PC-9 (cell line): ENCODE results near the gene C19orf38. TPM values are rescaled to one million over a fixed set of nuclear protein-coding genes. Genes with fewer than 3 reads are reported as not detected.
"Not testable (repeated sequence)": the region's sequence is repeated elsewhere in the genome, so short reads cannot be mapped to it uniquely, and the experiment has no call there.

Experiments
- BruUV-seq: library from RNA; stranded (reverse); fragments of 400-500 nt; replicated peaks from 2 replicates; lab custom pipeline; 2021; lab: Mats Ljungman, UMichigan
- CTCF ChIA-PET: fragments of 300-600 bp; sonication (Branson Sonifier 250); formaldehyde crosslinking; loops from one replicate; lab custom pipeline; 2022; ENCODE audit warnings: antibody characterized with exemption; lab: Charles Lee
- POLR2A ChIA-PET: fragments of 300-600 bp; sonication (Branson Sonifier 250); formaldehyde crosslinking; loops from one replicate; lab custom pipeline; 2022; ENCODE audit warnings: antibody characterized with exemption; ENCODE audit not compliant: unreplicated experiment; lab: Charles Lee
- DNase-seq, 2 experiments: peaks; one replicate each; pipeline versions ENCODE4 v3.0.0 to v3.0.0-alpha.2; 2015 to 2022; ENCODE audit warnings: mixed read lengths in 1 of 2
- H2AFZ ChIP-seq: fragments of 200-600 bp; sonication (generic); 2 replicates; pipeline ENCODE4 v1.8.1; 2017; ENCODE audit warnings: antibody characterized with exemption
- H3F3A ChIP-seq: fragments of 200-600 bp; sonication (generic); 2 replicates; pipeline ENCODE4 v1.8.1; 2017; ENCODE audit warnings: antibody characterized with exemption, mild to moderate bottlenecking, low read depth; ENCODE audit not compliant: insufficient read depth
- H3K27ac ChIP-seq: fragments of 200-600 bp; sonication (generic); 2 replicates; pipeline ENCODE4 v1.6.1; 2016; ENCODE audit warnings: mixed run types
- H3K27me3 ChIP-seq: fragments of 200-600 bp; sonication (generic); 2 replicates; pipeline ENCODE4 v1.6.1; 2016; ENCODE audit warnings: low read depth, mixed run types; ENCODE audit not compliant: insufficient read depth
- H3K36me3 ChIP-seq: fragments of 200-600 bp; sonication (generic); 2 replicates; pipeline ENCODE4 v1.6.1; 2016; ENCODE audit warnings: low read depth, mixed run types
- H3K4me1 ChIP-seq: fragments of 200-600 bp; sonication (generic); replicated peaks from 2 replicates; pipeline ENCODE4 v1.6.1; 2016; ENCODE audit warnings: mixed run types; ENCODE audit not compliant: insufficient read depth
- H3K4me2 ChIP-seq: fragments of 200-600 bp; sonication (generic); 2 replicates; pipeline ENCODE4 v1.6.1; 2017; ENCODE audit warnings: mixed run types
- H3K4me3 ChIP-seq: fragments of 200-600 bp; sonication (generic); 2 replicates; pipeline ENCODE4 v1.6.1; 2016; ENCODE audit warnings: mixed run types
- H3K79me2 ChIP-seq: fragments of 200-600 bp; sonication (generic); 2 replicates; pipeline ENCODE4 v1.6.1; 2017; ENCODE audit warnings: low read depth, mixed run types
- H3K9me2 ChIP-seq: fragments of 200-600 bp; sonication (generic); 2 replicates; pipeline ENCODE4 v1.8.1; 2017; ENCODE audit warnings: mild to moderate bottlenecking; ENCODE audit not compliant: insufficient read depth
- H3K9me3 ChIP-seq: fragments of 200-600 bp; sonication (generic); 2 replicates; pipeline ENCODE4 v1.8.1; 2016; ENCODE audit warnings: low read depth; ENCODE audit not compliant: insufficient read depth
- H4K20me1 ChIP-seq: fragments of 200-600 bp; sonication (generic); 2 replicates; pipeline ENCODE4 v1.8.1; 2017; ENCODE audit not compliant: insufficient read depth
- EZH2 ChIP-seq: fragments of 200-600 bp; sonication (generic); IDR thresholded peaks from 2 replicates; pipeline ENCODE4 v1.8.0; 2017; ENCODE audit warnings: antibody characterized with exemption, low read depth
- intact Hi-C: fragments of 100-400 bp; cut with micrococcal nuclease; formaldehyde crosslinking; loops from one replicate; pipeline ENCODE4 v1.10.0; 2022; ENCODE audit not compliant: unreplicated experiment
- total RNA-seq: library from RNA; stranded (reverse); gene quantifications from 2 replicates; pipeline ENCODE4 v1.2.3, GENCODE V29; 2021
- TF ChIP-seq, protein P1 (sequence below): fragments of 200-600 bp; sonication (generic); conservative IDR thresholded peaks from 2 replicates; pipeline ENCODE4 v1.6.1; 2017; ENCODE audit warnings: mixed run types, antibody characterized with exemption, mild to moderate bottlenecking, moderate library complexity

The C19orf38 gene
- total RNA-seq, 1 experiment from 2014 or later = 0.59 TPM

DNA sequence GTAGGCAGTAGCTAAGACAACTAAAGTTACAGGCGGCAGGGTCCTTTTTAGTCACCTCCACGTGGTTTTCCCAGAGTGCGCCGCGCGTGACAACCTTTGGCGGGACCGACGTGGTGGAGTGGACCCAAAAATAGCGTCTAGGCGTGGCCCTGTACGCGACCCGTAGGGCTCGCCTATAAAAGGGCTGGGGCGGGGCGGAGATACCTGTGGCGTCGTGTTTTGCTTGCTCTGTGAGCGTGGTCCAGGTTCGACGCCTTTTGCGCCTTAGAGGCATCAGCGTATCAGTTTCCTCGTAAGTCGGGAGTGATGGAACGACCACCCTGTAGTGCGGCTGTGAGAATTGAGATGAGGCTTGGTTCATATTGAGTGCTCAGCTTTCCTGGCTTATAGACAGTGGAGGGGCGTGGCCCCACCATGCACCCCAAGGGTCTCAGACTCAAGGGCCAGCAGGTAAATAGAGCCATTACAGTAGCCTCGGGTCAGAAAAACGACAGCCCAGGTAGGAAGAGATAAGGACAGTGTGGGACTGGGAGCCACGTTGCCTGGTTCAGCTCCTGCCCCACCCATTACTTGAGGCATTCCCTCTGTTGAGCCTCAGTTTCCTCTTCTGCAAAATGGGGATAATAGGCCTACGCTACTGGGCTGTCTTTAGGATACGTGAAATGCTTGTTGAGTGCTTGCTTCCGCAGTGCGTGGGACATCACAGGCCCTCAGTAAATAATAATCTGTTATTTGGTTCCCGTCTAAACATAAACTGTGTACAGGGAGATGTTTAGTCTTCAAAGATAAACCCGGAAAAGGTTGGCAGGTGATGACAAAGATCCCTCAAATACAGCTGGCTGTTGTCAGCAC is 11.5 kb upstream of the C19orf38 start:
- H3K4me3 ChIP-seq = peak overlapping the region; percentile 62
- no peak for DNase-seq
- peak overlapping the region; percentile 71 for H3K4me2 ChIP-seq
- H4K20me1 ChIP-seq = no peaks in the 10 kb centered on the region
- intact Hi-C loops = loop anchor here (1.0 kb wide), 3 partner anchors 27 to 119 kb away; no protein-coding TSS in a partner anchor
- H3K36me3 ChIP-seq = peaks cover 8% of the 10 kb centered on the region
- peaks cover 32% of the 10 kb centered on the region for H3F3A ChIP-seq
- H3K4me1 ChIP-seq = peaks cover 13% of the 10 kb centered on the region
- H3K9me2 ChIP-seq = no peaks in the 10 kb centered on the region
- POLR2A ChIA-PET = interaction anchor here (0.5 to 1.0 kb wide), 5 partner anchors 9 to 119 kb away, joined by 3 to 24 read pairs (median 5); partner anchors contain the start of gene DNM2
- no peaks in the 10 kb centered on the region for H3K9me3 ChIP-seq
- no peaks in the 10 kb centered on the region for H3K27me3 ChIP-seq
- BruUV-seq = TSS peak; percentile 51
- H3K27ac ChIP-seq = peak overlapping the region; percentile 89
- H2AFZ ChIP-seq = peak overlapping the region; percentile 91
- CTCF ChIA-PET = interaction anchor here (0.6 to 2.5 kb wide), 7 partner anchors 18 to 289 kb away, joined by 3 to 24 read pairs (median 12); partner anchors contain the start of gene DNM2
- TF ChIP-seq EZH2 = no peak
- TF ChIP-seq, protein P1, sequence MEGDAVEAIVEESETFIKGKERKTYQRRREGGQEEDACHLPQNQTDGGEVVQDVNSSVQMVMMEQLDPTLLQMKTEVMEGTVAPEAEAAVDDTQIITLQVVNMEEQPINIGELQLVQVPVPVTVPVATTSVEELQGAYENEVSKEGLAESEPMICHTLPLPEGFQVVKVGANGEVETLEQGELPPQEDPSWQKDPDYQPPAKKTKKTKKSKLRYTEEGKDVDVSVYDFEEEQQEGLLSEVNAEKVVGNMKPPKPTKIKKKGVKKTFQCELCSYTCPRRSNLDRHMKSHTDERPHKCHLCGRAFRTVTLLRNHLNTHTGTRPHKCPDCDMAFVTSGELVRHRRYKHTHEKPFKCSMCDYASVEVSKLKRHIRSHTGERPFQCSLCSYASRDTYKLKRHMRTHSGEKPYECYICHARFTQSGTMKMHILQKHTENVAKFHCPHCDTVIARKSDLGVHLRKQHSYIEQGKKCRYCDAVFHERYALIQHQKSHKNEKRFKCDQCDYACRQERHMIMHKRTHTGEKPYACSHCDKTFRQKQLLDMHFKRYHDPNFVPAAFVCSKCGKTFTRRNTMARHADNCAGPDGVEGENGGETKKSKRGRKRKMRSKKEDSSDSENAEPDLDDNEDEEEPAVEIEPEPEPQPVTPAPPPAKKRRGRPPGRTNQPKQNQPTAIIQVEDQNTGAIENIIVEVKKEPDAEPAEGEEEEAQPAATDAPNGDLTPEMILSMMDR = no peak
- peaks cover 10% of the 10 kb centered on the region; the same call in 1 of the 2 replicates for H3K79me2 ChIP-seq

- intact Hi-C loops, CTCF ChIA-PET, BruUV-seq: not testable (repeated sequence)
Observed at GRCh38 chr19:10837649-10838048, 10.6 kb upstream of the C19orf38 start.

GRCh38 chr19:10838377-10838776 is 9.8 kb upstream of the C19orf38 start:
- CTCF ChIA-PET = interaction anchor here (2.1 kb wide), 1 partner anchor 26 kb away, joined by 4 read pairs; no protein-coding TSS in a partner anchor
- intact Hi-C loops = no loop called here
- no peak overlapping the region for H3K27ac ChIP-seq
- no peak overlapping the region for H3K4me3 ChIP-seq
- no TSS peak for BruUV-seq
- H3K79me2 ChIP-seq = peaks cover 10% of the 10 kb centered on the region; the same call in 1 of the 2 replicates
- peaks cover 6% of the 10 kb centered on the region for H3K36me3 ChIP-seq
- peaks cover 13% of the 10 kb centered on the region for H3K4me1 ChIP-seq
- H3F3A ChIP-seq = peaks cover 26% of the 10 kb centered on the region
- H3K9me2 ChIP-seq = no peaks in the 10 kb centered on the region
- peak in 1 of 2 experiments; percentile 12 for DNase-seq
- no peak overlapping the region for H3K4me2 ChIP-seq
- no peaks in the 10 kb centered on the region for H3K9me3 ChIP-seq
- H3K27me3 ChIP-seq = no peaks in the 10 kb centered on the region
- H4K20me1 ChIP-seq = no peaks in the 10 kb centered on the region
- no peak overlapping the region for H2AFZ ChIP-seq
- TF ChIP-seq EZH2 = no peak
- TF ChIP-seq, protein P1 = no peak
- POLR2A ChIA-PET = no interaction called here

More at GRCh38 chr19:10837649-10838048, 10.6 kb upstream of the C19orf38 start:
- DNase-seq, H3K4me2 ChIP-seq, POLR2A ChIA-PET, H3K36me3 ChIP-seq, H3K27me3 ChIP-seq, H3K9me2 ChIP-seq, H3K9me3 ChIP-seq, H3K4me3 ChIP-seq, H3K79me2 ChIP-seq, H3K27ac ChIP-seq, H4K20me1 ChIP-seq, H2AFZ ChIP-seq: not testable (repeated sequence)
- H3F3A ChIP-seq = peaks cover 32% of the 10 kb centered on the region
- peaks cover 13% of the 10 kb centered on the region for H3K4me1 ChIP-seq
